Activated CD4-positive, alpha-beta T cell treated with anti-CD3 and anti-CD28 coated beads, Interleukin-2, Interleukin-4, amounts not matched to agents 100 ng/mL and 50 ng/mL, durations not matched to agents 16 hours and 8 hours (primary cell): ENCODE measurements around the gene MT1X.

Source experiments
- DNase-seq: peaks from one replicate; pipeline ENCODE4 v3.0.0-alpha.2; 2020; ENCODE audit warnings: low spot score

MT1X gene

DNA sequence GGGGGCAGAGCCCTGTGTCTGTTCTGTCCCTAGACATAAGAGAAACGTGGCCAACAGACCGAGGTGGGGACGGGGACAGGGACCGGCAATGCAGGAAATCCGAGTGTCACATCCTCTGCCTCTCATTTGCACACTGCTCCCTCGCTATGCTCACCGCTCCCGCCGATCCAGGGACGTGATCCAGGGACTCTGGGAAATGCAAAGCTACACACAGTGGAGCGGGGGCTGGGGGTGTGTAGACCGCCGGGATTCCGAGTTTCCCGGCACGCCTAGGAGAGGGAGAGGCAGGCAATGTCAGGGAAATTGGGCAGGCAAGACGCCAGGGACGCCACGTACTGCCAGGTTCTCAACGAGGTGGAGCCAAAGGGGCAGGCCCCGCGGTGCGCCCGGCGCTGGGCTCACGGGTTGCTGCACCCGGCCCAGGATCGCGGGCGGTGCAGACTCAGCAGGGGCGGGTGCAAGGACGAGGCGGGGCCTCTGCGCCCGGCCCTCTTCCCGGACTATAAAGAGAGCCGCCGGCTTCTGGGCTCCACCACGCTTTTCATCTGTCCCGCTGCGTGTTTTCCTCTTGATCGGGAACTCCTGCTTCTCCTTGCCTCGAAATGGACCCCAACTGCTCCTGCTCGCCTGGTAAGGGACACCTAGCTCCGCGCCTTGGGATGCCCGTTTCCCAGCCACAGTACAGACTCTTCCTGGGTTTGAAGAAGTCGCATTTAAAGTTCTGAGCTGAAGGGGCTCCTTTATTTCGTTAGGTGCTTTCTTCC lies at the start of gene MT1X:
TSS of gene MT1X (plus strand) at position 532 of the 764 bp plus-strand sequence. CDS start at position 603, 71 bp downstream.
- peak; percentile 87 for DNase-seq

DNA sequence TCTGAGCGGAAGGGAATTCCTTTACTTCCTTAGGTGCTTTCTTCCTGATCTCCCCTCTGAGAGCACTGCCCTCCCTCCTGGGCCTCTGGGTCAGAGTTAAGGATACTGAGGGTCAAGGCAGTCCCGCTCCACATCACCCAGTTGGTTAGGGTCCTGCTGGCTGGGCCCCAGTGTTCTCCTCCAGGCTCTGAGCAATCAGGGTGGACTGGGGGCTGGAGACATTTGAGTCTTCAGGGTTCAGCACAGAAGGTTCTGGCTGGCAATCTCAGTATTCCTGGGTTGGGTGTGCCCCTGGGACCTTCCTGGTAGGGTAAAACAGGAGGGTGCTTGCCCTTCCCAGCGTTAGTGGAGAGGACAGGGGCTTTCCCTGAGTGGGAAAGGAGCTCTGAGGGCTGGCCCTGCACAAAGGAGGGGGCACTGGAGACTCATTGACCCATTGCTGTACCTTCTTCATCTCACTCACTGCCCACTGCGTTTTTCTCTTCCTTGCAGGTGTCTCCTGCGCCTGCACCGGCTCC lies 49.4 kb upstream of the MT1X start:
- DNase-seq: no peak

DNA sequence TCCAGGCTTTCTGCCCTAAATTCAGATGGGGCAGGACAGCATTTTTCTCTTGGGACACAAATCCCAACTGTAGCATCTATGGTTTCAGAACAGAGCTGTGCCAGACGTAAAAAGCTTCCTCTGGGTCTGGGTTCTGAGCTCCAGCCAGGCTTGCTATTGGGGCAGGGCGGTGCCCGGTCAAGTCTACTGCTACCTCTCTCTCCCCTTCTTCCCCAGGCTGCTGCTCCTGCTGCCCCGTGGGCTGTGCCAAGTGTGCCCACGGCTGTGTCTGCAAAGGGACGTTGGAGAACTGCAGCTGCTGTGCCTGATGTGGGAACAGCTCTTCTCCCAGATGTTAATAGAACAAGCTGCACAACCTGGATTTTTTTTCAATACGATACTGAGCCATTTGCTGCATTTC lies 48.7 kb upstream of the MT1X start:
- no peak for DNase-seq

DNA sequence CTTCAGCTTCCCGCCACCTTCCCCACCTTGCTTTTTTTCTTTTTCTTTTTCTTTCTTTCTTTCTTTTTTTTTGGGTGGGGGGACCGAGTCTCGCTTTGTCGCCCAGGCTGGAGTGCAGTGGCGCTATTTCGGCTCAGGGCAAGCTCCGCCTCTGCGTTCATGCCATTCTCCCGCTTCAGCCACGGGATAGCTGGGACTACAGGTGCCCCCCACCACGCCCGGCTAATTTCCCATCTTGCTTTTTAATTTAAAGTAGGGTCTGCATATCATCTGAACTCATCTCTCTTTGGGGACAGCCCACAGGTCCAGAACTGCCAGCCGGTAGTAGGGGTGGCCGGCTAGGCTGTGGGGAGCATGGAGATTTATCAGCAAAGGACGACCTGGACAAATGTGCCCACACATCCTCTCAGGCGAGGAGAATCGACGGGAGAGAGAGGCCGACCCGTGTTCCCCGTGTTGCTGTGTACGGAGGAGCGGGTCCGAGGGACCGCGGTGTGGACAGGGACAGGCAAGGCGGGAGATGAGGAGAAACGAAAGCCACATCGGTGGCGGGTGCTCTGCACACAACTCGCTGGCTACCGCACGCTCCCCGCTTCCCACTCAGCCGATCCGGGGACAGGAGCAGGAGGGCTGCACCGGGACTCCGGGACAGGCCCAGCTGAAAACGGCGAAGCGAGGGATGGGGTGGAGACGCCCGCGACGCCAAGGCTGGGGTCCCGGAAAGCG lies 47.4 kb upstream of the MT1X start:
- DNase-seq: no peak

DNA sequence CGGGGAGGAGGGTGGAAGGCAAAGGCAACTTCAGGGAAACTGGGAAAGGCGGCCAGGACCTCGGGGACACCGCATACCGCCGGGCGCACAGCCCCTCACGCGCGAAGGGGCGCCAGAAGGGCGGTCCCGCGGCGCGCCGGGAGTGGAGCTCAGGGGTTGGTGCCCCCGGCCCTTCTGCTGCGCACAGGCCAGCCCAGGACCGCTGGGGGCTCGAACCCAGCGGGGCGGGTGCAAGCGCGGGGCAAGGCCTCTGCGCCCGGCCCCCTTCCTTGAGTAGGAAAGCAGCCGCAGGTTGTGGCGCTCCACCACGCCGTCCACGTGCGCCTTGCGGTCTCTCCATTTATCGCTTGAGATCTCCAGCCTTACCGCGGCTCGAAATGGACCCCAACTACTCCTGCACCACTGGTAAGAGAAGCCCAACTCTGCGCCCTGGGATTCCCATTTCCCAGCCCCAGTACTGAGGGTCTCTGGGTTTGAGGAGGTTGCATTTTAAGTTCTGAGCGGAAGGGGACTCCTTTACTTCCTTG lies 46.8 kb upstream of the MT1X start:
- no peak for DNase-seq

DNA sequence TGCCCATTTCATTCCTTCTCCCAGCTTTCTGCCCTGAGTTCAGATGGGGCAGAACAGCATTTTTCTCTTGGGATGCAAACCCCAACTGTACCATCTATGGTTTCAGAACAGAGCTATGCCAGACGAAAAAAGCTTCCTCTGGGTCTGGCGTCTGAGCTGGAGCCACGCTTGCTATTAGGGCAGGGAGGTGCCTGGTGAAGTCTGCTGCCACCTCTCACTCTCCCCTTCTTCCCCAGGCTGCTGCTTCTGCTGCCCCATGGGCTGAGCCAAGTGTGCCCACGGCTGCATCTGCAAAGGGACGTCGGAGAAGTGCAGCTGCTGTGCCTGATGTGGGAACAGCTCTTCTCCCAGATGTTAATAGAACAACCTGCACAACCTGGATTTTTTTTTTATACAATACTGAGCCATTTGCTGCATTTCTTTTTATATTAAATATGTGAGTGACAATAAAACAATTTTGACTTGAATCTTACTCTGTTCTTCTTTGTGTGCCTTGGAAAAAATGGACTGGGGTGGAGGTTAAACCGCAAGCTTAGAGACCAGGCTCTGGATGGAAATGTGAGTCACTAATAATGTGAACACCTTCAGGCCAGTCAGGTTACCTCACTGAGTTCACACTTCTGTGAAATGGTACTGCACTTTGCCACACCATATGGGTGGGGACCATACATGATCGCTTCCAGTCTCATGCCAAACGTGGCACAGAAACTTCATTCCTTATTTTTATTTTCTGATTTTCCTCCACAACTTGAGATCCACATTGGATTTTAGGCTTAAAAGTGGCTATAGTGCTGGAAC lies 45.5 kb upstream of the MT1X start:
- DNase-seq: no peak

DNA sequence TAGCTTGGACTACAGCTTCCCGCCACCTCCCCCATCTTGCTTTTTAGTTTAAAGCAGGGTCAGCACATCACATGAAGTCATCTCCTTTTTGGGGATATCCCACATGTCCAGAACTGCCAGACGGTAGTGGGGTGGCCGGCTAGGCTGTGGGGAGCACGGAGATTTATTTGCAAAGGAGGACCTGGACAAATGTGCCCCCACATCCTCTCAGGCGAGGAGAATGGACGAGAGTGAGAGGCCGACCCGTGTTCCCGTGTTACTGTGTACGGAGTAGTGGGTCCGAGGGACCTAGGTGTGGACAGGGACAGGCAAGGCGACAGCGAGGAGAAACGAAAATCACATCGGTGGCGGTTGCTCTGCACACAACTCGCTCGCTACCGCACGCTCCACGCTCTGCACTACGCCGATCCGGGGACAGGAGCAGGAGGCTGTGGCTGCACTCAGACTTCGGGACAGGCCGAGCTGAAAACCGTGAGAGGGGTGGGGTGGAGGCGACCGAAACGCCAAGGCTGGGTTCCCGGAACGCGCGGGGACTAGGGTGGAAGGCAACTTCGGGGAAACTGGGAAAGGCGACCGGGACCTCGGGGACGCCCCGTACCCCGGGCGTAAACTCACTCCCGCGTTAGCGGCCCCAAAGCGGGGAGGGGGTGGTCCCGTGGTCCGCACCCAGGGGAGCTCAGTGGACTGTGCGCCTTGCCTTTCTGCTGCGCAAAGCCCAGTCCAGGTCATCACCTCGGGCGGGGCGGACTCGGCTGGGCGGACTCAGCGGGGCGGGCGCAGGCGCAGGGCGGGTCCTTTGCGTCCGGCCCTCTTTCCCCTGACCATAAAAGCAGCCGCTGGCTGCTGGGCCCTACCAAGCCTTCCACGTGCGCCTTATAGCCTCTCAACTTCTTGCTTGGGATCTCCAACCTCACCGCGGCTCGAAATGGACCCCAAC lies 44.2 kb upstream of the MT1X start, which contains the start of gene MT1A:
TSS of gene MT1A (plus strand) at position 853 of the 937 bp plus-strand sequence. CDS start at position 926, 73 bp downstream.
- no peak for DNase-seq

DNA sequence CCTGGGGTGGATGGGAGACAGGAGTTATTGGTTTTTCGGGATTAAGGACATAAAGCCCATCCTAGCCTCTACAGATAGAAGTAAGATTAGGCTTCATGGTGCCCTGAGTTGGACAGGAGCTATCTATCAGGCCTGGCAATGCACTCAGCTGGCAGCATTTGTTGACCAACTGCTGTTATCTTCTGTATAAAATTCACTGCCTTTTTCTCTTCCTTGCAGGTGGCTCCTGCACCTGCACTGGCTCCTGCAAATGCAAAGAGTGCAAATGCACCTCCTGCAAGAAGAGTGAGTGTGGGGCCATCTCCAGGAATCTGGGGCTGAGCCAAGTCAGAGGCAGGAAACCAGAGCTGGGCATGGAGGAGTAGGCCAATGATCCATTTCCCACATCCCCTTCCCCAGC lies 43.2 kb upstream of the MT1X start:
- DNase-seq: no peak

DNA sequence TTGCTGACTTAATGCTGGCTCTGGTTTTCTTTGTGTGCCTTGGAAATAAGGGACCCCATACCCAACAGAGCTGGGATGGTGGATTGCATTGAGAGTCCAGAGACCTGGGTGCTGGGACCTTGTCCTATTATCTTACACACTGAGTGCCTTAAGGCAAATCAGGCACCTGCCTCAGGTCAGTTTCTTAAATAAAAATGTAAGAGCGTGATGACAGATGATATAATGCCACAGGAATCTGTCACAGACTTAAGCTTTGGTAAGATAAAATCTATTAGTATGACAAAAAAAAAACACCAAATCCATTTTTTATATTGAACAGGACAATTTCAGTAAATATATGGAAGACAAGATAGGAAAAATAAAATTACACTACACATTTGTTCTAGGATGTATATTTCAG lies 42.2 kb upstream of the MT1X start:
- no peak for DNase-seq

DNA sequence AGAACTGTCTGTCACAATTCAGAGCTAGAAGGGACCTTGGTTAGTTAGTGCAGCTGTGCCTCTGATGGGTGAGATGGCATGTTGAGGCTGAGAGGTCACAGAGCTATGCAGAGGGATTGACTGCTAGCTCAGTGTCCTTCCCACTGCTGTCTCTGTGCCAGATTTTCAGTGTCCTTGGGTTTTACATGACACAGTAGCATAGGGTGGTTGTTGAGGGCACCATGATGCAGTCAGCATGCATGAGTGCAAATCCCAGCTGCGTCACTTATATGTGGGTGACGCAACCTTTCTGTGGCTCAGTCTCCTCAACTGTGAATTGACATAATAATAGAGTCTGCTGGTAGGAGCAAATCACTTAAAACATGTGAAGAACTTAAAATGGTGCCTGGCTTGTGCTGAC lies 41.1 kb upstream of the MT1X start:
- DNase-seq: no peak

DNA sequence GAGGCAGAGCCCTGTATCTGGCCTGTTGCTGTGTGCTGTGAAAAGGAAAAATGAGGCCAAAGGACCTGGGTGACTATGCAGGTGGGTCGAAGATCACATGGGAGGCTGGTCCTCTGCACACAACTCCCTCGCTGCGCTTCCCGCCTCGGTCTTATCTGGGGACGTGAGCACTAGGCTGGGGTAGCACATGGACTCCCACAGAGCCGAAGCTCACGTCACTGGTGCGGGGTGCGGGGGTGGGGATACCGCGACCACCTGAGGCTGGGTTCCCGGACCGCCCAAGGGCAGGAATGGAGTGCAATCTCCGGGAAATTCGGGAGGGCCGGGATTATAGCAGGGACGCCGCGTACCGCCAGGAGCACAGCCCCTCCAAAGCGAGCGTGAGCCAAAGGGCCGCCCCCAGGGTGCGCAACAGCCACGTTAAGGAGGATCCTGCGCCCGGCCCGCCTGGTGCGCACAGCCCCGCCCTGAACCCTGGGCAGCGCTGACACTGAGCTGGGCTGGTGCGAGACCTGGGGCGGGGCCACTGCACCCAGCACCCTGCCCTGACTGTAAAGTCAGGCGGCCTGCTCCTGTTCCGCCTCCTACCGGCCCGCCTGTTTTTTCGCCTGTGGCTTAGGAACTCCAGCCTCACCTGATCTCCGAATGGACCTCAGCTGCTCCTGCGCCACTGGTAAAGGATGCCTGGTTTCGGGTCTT lies 39.0 kb upstream of the MT1X start:
- DNase-seq: peak; percentile 71

DNA sequence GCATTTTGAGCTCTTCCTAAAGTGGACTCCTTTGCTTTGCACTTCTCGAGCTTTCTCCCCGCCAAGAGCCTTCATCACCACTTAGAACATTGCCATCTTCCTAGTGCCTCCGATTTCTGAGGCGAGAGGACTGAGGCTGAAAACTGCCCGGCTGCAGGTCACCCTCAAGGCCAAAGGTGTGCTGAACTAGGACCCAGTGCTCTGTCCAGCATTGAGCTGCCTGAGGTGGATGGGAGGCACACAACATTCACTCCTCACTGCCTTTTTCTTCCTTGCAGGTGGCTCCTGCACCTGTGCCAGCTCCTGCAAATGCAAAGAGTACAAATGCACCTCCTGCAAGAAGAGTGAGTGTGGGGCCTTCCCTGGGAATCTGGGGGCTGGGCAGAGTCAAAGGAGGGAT lies 38.4 kb upstream of the MT1X start:
- no peak for DNase-seq

DNA sequence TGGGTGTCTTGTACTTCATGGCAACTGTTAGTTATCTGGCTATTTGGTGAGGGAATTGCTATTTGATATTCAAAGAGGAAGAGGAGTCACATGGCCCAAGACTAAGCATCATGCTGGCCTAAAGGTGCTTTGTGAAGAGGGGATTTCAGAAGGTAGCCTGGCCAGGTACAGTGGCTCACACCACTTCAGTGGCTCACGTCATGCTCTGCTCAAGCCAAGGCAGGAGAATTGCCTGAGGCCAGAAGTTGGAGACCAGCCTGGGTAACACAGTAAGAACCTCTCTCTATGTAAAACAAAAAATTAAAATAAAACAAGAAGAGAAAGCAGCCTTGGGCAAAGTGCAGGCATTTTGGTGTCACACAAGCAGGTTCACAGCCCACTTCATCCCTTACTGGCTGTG lies 37.0 kb upstream of the MT1X start:
- no peak for DNase-seq

DNA sequence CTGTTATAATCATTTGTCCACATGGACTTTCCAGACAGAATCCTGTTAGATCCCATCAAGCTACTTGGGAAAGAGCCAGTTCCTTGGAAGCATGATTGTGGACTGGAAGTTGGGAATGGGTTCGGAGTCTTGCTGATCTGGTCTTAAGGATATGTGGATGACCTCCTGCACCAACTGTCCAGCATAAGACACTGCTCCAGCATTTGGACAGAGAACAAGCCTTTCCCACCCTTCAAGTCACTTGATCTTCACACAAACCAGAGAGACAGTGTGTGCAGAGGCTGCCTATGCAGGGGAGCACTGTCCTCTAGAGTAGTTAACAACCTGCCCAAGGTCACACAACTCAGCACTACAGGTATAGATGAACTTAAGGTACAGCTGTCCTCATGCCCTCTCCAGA lies 36.4 kb upstream of the MT1X start:
- DNase-seq: no peak

DNA sequence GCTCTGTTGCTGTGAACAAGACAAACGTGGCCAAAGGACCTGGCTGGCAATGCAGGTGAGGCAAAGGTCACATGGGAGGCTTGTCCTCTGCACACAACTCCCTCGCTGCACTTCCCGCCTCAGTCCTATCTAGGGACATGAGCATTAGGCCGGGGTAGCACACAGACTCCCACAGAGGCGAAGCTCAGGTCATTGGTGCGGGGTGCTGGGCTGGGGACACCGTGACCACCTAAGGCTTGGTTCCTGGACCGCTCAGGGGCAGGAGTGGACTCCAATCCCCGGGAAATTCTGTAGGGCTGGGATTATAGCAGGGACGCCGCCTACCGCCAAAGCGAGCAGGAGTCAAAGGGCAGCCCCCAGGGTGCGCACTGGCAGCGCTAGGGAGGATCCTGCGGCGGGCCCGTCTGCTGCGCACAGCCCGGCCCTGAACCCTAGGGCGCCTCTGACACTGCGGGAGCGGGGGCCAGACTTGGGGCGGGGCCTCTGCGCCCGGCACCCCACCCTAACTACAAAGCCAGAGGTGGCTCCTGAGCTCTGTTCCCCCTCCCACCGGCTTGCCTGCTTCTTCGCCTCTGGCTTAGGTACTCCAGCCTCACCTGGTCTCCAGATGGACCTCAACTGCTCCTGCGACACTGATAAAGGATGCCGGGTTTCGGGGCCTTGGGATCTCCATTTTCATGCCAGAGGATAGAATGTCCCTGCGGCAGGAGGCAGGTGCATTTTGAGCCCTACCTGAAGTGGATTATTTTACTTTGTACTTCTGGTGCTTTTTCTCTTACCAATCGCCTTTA lies 34.4 kb upstream of the MT1X start:
- DNase-seq: no peak

DNA sequence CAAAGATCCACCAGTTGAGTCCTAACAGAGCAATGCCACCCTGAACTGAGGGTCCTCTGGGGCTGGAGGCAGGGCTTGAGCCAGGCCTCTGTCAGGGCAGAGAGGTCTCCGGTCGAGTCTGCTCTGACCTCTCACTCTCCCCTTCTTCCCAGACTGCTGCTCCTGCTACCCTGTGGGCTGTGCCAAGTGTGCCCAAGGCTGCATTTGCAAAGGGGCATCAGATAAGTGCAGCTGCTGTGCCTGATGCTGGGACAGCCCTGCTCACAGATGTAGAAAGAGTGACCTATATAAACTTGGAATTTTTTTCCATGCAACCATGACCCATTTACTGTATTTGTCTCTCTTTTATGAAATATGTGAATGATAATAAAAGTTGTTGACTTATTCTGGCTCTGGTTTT lies 33.0 kb upstream of the MT1X start:
- no peak for DNase-seq

DNA sequence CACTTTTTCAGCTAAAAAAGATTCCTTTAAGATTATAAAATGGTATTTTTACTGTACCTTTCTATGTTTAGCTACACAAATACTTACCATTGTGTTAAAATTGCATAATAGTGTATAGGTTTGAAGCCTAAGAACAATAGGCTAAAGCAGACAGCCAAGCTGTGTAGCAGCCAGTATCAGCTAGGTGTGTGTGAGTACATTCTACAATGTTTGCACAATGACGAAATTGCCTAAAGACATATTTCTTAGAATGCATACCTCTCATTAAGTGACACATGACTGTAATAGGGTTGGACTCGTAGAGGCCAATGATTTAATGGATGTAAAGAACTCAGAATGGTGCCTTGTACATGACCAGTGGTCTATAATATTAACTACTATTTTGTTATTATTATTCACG lies 32.5 kb upstream of the MT1X start:
- no peak for DNase-seq

DNA sequence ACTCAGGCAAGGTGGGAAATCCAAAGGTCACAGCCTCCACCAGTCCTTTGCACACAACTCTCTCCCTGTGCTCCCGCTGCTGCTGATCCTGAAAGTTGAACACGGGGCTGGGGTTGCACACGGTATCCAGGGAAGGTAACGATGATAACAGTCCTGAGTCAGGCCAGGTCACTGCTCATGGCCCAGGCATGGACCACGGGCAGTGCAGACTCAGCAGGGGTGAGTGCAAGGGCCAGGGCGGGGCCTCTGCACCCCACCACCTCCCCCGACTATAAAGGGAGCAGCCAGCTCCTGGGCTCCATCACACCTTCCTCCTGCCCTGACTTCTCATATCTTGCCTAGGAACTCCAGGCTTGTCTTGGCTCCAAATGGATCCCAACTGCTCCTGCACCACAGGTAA lies 30.7 kb upstream of the MT1X start, which contains the start of gene MT1B:
TSS of gene MT1B (plus strand) at position 301 of the 400 bp plus-strand sequence. CDS start at position 369, 68 bp downstream.
- DNase-seq: no peak

DNA sequence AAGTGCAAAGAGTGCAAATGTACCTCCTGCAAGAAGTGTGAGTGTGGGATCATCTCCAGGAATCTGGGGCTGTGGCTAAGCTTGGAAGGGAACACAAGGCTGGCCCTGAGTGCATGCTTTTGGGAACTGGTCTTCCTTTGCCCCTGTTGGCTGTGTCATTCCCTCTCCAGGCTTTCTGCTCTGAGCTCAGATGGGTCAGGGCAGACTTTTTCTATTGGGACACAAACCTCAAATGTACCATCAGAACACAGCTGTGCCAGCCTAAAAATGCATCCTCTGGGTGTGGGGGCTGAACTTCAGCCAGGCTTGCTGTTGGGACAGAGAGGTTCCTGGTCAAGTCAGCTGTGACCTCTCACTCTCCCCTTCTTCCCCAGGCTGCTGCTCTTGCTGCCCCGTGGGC lies 29.7 kb upstream of the MT1X start:
- no peak for DNase-seq

DNA sequence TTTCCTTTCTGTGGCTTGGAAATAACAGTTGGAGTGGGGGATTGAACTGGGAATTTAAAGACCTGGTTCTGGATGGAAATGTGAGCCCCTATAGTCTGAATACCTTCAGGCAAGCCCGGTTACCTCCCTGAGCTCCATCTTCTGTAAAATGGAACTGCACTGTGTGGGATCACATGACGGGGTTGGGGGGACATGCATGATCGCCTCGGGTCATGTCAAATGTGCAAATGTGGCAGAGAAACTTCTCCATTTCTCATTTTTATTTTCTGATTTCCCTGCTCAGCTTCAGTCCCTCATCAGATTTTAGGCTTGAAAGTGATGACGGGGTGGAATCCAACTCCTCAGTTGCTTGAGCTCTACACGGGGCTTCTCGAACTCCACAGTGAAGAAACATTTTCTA lies 29.1 kb upstream of the MT1X start:
- DNase-seq: no peak
